ENCODE data around the gene NSMCE3. TPM values are rescaled to one million over a fixed set of nuclear protein-coding genes. Genes with fewer than 3 reads are reported as not detected.

The NSMCE3 gene
- total RNA-seq, 6 experiments from 2014 or later: 10.7 to 12.2 (median 11.3) TPM

- H3K4me3 Mint-ChIP-seq: no peak overlapping the region
- no peaks in the 10 kb centered on the region for H3K36me3 Mint-ChIP-seq (ENCODE audit: low read depth)
- peaks cover 60% of the 10 kb centered on the region for H3K4me1 Mint-ChIP-seq (ENCODE audit: low read depth)
- TF ChIP-seq CTCF (IDR thresholded peaks at IDR 0.05): no peak
- no peaks in the 10 kb centered on the region for H3K9me3 Mint-ChIP-seq
- peaks cover 5% of the 10 kb centered on the region for H3K27me3 Mint-ChIP-seq (ENCODE audit: insufficient read depth)
- H3K27ac Mint-ChIP-seq: peak overlapping the region; percentile 14; the same call in 1 of the 2 replicates
- DNase-seq: no peak
Measured at GRCh38 chr15:29280514-29280913, 10.9 kb upstream of the NSMCE3 start.

- TF ChIP-seq CTCF (IDR thresholded peaks at IDR 0.05): no peak; the same call in 1 of the 2 replicates
Measured at GRCh38 chr15:29278436-29279105, 8.9 kb upstream of the NSMCE3 start.

GRCh38 chr15:29276366-29276765 is 6.7 kb upstream of the NSMCE3 start:
- Mint-ChIP-seq H3K9me3 (no peaks in the 10 kb centered on the region), H3K4me3 (no peak overlapping the region), H3K4me1 (ENCODE audit: low read depth) (peaks cover 64% of the 10 kb centered on the region), H3K27me3 (ENCODE audit: insufficient read depth) (no peaks in the 10 kb centered on the region; the same call in none of the 2 replicates), H3K27ac (peak overlapping the region; percentile 57), H3K36me3 (ENCODE audit: low read depth) (no peaks in the 10 kb centered on the region)
- DNase-seq: no peak
- no peak for TF ChIP-seq CTCF (IDR thresholded peaks at IDR 0.05)

More at GRCh38 chr15:29278436-29279105, 8.9 kb upstream of the NSMCE3 start:
- H3K36me3 Mint-ChIP-seq (ENCODE audit: low read depth): no peaks in the 10 kb centered on the region
- H3K9me3 Mint-ChIP-seq: no peaks in the 10 kb centered on the region
- H3K4me3 Mint-ChIP-seq: peak overlapping the region; percentile 17; the same call in 1 of the 2 replicates
- H3K27ac Mint-ChIP-seq: peak overlapping the region; percentile 94
- no peaks in the 10 kb centered on the region; the same call in none of the 2 replicates for H3K27me3 Mint-ChIP-seq (ENCODE audit: insufficient read depth)
- peak; percentile 93 for DNase-seq
- H3K4me1 Mint-ChIP-seq (ENCODE audit: low read depth): peaks cover 53% of the 10 kb centered on the region

GRCh38 chr15:29275855-29276254 is 6.2 kb upstream of the NSMCE3 start:
- Mint-ChIP-seq H3K27me3 (ENCODE audit: insufficient read depth) (no peaks in the 10 kb centered on the region; the same call in none of the 2 replicates), H3K4me3 (no peak overlapping the region), H3K4me1 (ENCODE audit: low read depth) (peaks cover 69% of the 10 kb centered on the region), H3K9me3 (no peaks in the 10 kb centered on the region), H3K36me3 (ENCODE audit: low read depth) (no peaks in the 10 kb centered on the region), H3K27ac (no peak overlapping the region)
- no peak for TF ChIP-seq CTCF (IDR thresholded peaks at IDR 0.05)
- DNase-seq: no peak

- Mint-ChIP-seq H3K27ac (no peak overlapping the region), H3K9me3 (no peaks in the 10 kb centered on the region), H3K4me3 (no peak overlapping the region), H3K27me3 (ENCODE audit: insufficient read depth) (no peaks in the 10 kb centered on the region; the same call in none of the 2 replicates), H3K36me3 (ENCODE audit: low read depth) (no peaks in the 10 kb centered on the region), H3K4me1 (ENCODE audit: low read depth) (peaks cover 71% of the 10 kb centered on the region)
- no peak for DNase-seq
- TF ChIP-seq CTCF (IDR thresholded peaks at IDR 0.05): no peak
Measured at GRCh38 chr15:29274946-29275345, 5.3 kb upstream of the NSMCE3 start.

All from HFFc6 (cell line).